Epidermal melanocyte (primary cell): ENCODE measurements around the gene ZNF618.

Experiments
- DNase-seq: peaks from one replicate; pipeline ENCODE4 v3.0.0; 2011; ENCODE audit warnings: low spot score; ENCODE audit not compliant: insufficient read length

Gene ZNF618

GRCh38 chr9:114056527-114056926 lies 180.4 kb downstream of the ZNF618 start:
- no peak for DNase-seq

GRCh38 chr9:114057161-114057885 lies 181.2 kb downstream of the ZNF618 start:
- DNase-seq = no peak

- DNase-seq = no peak
Measured at GRCh38 chr9:114058688-114059046, 182.6 kb downstream of the ZNF618 start.

GRCh38 chr9:114059047-114059803 lies 183.1 kb downstream of the ZNF618 start:
- DNase-seq = no peak

- no peak for DNase-seq
Measured at GRCh38 chr9:114060070-114060469, 184.0 kb downstream of the ZNF618 start.

GRCh38 chr9:114060711-114061110 lies 184.6 kb downstream of the ZNF618 start:
- DNase-seq = no peak

- no peak for DNase-seq
Measured at GRCh38 chr9:114061292-114061691, 185.2 kb downstream of the ZNF618 start.

GRCh38 chr9:114061830-114062474 lies 185.8 kb downstream of the ZNF618 start:
- no peak for DNase-seq

GRCh38 chr9:114065304-114065703 lies 189.2 kb downstream of the ZNF618 start:
- no peak for DNase-seq

- DNase-seq = no peak
Measured at GRCh38 chr9:114069476-114070187, 193.5 kb downstream of the ZNF618 start.

- DNase-seq = no peak
Measured at GRCh38 chr9:114070188-114071103, 194.3 kb downstream of the ZNF618 start.

- no peak for DNase-seq
Measured at GRCh38 chr9:114071197-114071795, 195.2 kb downstream of the ZNF618 start.

- DNase-seq = no peak
Measured at GRCh38 chr9:114072184-114073140, 196.4 kb downstream of the ZNF618 start.

- DNase-seq = no peak
Measured at GRCh38 chr9:114075602-114076001, 199.5 kb downstream of the ZNF618 start.

- DNase-seq = no peak
Measured at GRCh38 chr9:114076237-114077161, 200.4 kb downstream of the ZNF618 start.

- DNase-seq = no peak
Measured at GRCh38 chr9:114077162-114077837, 201.2 kb downstream of the ZNF618 start.

GRCh38 chr9:114078021-114078780 lies 202.1 kb downstream of the ZNF618 start, which contains the start of gene AMBP:
TSS of gene AMBP (minus strand) at chr9:114078300. CDS start at chr9:114078209, 91 bp downstream.
- DNase-seq = no peak
